Panc1 (cell line): ENCODE measurements around the gene SRGAP3.

Source experiments
- POLR2AphosphoS5 ChIP-seq: IDR thresholded peaks from 2 replicates; pipeline ENCODE4 v1.6.1; 2012; ENCODE audit warnings: mild to moderate bottlenecking, low read depth, low read length, moderate library complexity
- SIN3A ChIP-seq: IDR thresholded peaks from 2 replicates; pipeline ENCODE4 v1.6.1; 2012; ENCODE audit warnings: low read depth, mild to moderate bottlenecking, low read length, moderate library complexity, borderline replicate concordance; ENCODE audit not compliant: insufficient read depth
- TF ChIP-seq, protein P1 (sequence below): fragments of 450-650 bp; IDR thresholded peaks from 2 replicates; pipeline ENCODE4 v1.5.1; 2017; ENCODE audit warnings: mild to moderate bottlenecking
- TF ChIP-seq, protein P2 (sequence below), 2 experiments: IDR thresholded peaks; 2 replicates each; pipeline ENCODE4 v1.6.1; 2011 to 2012; ENCODE audit warnings: low read depth in 2 of 2, control low read depth in 1 of 2, low read length in 1 of 2, mild to moderate bottlenecking in 1 of 2, moderate library complexity in 1 of 2; ENCODE audit not compliant: insufficient read depth in 1 of 2

DNA sequence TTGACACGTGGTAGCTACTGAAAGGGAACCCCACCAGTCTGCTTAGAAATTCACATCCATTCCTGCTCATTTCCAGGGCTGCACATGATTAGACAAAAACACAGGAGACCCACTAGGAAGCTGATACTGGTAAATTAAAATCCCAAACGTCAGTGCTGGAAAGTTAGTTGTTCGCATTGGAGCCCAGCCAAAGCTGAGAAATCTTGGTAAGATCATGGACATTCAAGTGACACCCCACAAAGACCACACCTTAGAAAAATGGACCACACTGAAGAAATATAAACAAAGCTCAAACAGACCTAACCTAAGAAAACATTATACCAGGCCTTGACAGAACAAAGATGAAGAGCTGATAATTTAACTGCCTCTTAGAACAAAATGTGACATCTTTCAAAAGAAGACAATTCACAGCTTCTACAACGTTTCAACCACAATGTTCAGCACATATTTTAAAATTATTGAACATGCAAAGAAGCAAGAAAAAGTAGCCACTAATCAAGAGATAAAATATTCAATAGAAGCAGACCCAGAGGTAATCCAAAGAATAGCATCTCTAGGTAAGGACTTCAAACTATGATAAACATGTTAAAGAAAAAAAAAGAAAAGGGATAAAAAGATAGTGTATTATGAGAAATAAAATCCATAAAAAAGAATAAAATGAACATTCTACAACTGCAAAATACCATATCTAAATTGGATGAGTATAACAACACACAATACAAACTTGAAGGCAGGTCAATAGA is 306.5 kb downstream of the SRGAP3 start:
- TF ChIP-seq, protein P1, sequence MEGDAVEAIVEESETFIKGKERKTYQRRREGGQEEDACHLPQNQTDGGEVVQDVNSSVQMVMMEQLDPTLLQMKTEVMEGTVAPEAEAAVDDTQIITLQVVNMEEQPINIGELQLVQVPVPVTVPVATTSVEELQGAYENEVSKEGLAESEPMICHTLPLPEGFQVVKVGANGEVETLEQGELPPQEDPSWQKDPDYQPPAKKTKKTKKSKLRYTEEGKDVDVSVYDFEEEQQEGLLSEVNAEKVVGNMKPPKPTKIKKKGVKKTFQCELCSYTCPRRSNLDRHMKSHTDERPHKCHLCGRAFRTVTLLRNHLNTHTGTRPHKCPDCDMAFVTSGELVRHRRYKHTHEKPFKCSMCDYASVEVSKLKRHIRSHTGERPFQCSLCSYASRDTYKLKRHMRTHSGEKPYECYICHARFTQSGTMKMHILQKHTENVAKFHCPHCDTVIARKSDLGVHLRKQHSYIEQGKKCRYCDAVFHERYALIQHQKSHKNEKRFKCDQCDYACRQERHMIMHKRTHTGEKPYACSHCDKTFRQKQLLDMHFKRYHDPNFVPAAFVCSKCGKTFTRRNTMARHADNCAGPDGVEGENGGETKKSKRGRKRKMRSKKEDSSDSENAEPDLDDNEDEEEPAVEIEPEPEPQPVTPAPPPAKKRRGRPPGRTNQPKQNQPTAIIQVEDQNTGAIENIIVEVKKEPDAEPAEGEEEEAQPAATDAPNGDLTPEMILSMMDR: no peak
- TF ChIP-seq POLR2AphosphoS5 (no peak), SIN3A (no peak)
- TF ChIP-seq, protein P2, sequence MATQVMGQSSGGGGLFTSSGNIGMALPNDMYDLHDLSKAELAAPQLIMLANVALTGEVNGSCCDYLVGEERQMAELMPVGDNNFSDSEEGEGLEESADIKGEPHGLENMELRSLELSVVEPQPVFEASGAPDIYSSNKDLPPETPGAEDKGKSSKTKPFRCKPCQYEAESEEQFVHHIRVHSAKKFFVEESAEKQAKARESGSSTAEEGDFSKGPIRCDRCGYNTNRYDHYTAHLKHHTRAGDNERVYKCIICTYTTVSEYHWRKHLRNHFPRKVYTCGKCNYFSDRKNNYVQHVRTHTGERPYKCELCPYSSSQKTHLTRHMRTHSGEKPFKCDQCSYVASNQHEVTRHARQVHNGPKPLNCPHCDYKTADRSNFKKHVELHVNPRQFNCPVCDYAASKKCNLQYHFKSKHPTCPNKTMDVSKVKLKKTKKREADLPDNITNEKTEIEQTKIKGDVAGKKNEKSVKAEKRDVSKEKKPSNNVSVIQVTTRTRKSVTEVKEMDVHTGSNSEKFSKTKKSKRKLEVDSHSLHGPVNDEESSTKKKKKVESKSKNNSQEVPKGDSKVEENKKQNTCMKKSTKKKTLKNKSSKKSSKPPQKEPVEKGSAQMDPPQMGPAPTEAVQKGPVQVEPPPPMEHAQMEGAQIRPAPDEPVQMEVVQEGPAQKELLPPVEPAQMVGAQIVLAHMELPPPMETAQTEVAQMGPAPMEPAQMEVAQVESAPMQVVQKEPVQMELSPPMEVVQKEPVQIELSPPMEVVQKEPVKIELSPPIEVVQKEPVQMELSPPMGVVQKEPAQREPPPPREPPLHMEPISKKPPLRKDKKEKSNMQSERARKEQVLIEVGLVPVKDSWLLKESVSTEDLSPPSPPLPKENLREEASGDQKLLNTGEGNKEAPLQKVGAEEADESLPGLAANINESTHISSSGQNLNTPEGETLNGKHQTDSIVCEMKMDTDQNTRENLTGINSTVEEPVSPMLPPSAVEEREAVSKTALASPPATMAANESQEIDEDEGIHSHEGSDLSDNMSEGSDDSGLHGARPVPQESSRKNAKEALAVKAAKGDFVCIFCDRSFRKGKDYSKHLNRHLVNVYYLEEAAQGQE (IDR thresholded peaks at IDR 0.05; ENCODE audit: insufficient read depth in 1 of 2, low read depth in 2 of 2, low read length in 1 of 2): no peak
